Testis (tissue), 3 donors: Measurements from ENCODE around the gene EML4. TPM values are rescaled to one million over a fixed set of nuclear protein-coding genes. Genes with fewer than 3 reads are reported as not detected.

Experiments used
- DNase-seq: peaks from one replicate; pipeline ENCODE4 v3.0.0-alpha.2; 2019
- H3K27ac ChIP-seq, 2 donors: fragments of 200-600 bp; sonication (generic); one replicate each; pipeline ENCODE4 v1.5.1; 2019
- H3K27me3 ChIP-seq: fragments of 200-600 bp; sonication (generic); one replicate; pipeline ENCODE4 v1.5.1; 2019
- H3K36me3 ChIP-seq: fragments of 200-600 bp; sonication (generic); one replicate; pipeline ENCODE4 v1.5.1; 2017; ENCODE audit warnings: low read depth; ENCODE audit errors: missing control alignments
- H3K4me1 ChIP-seq: fragments of 200-600 bp; sonication (generic); one replicate; pipeline ENCODE4 v1.5.1; 2019
- H3K4me3 ChIP-seq, 2 donors: fragments of 200-600 bp; sonication (generic); one replicate each; pipeline ENCODE4 v1.5.1; 2017 to 2019
- H3K9me3 ChIP-seq: fragments of 200-600 bp; sonication (generic); one replicate; pipeline ENCODE4 v1.5.1; 2017
- POLR2A ChIP-seq: fragments of 450-650 bp; IDR thresholded peaks from one replicate; pipeline ENCODE4 v1.6.1; 2017; ENCODE audit warnings: antibody characterized with exemption, mild to moderate bottlenecking, moderate library complexity
- WGBS, 2 donors: methylation state at CpG; one replicate each; pipeline ENCODE4 v1.1.5; 2018; 5-methylcytosine and 5-hydroxymethylcytosine counted together
- intact Hi-C: fragments of 100-400 bp; cut with DNase I; formaldehyde crosslinking; loops from one replicate; pipeline ENCODE4 v1.15.1; 2023; ENCODE audit warnings: low total_unique reads
- polyA plus RNA-seq: library from polyadenylated mRNA; stranded (reverse); fragments of 350-450 nt; fragmentation: Illumina TruSeq; extraction: RNeasy Lipid Tissue Mini Kit (QIAGEN cat#74804); gene quantifications from one replicate; pipeline ENCODE4 v1.2.3, GENCODE V29; 2014; ENCODE audit warnings: low read depth, low replicate concordance; ENCODE audit not compliant: insufficient read depth
- total RNA-seq, 2 donors: library from RNA; depleted of rRNA; stranded (reverse); fragments of >200 nt; gene quantifications; one replicate each; pipeline ENCODE4 v1.2.3, GENCODE V29; 2016
- TF ChIP-seq, protein P1 (sequence below), 3 experiments: fragments of 450-650 bp in 2 of 3; fragments of 200-600 bp in 1 of 3; sonication (generic) in 1 of 3; IDR thresholded peaks; one replicate each; pipeline ENCODE4 v1.5.1; 2016 to 2019; ENCODE audit warnings: antibody characterized with exemption in 3 of 3, mild to moderate bottlenecking in 2 of 3, moderate library complexity in 1 of 3

Gene EML4
- total and polyA plus RNA-seq, 3 donors from 2014 or later, result 49.0 to 71.0 (median 67.1) TPM

GRCh38 chr2:42210203-42210602, 41.0 kb downstream of the EML4 start:
- intact Hi-C loops, result no loop called here
- Histone ChIP-seq H3K36me3 (no peaks in the 10 kb centered on the region), H3K4me1 (no peaks in the 10 kb centered on the region), H3K4me3 (no peak overlapping the region), H3K27me3 (no peaks in the 10 kb centered on the region), H3K9me3 (no peaks in the 10 kb centered on the region), H3K27ac (no peak overlapping the region)
- no peak for DNase-seq
- WGBS, 2 donors, result 86 to 97% methylated on average over 2 of the region's 2 CpGs
- TF ChIP-seq POLR2A, result no peak
- TF ChIP-seq, protein P1, sequence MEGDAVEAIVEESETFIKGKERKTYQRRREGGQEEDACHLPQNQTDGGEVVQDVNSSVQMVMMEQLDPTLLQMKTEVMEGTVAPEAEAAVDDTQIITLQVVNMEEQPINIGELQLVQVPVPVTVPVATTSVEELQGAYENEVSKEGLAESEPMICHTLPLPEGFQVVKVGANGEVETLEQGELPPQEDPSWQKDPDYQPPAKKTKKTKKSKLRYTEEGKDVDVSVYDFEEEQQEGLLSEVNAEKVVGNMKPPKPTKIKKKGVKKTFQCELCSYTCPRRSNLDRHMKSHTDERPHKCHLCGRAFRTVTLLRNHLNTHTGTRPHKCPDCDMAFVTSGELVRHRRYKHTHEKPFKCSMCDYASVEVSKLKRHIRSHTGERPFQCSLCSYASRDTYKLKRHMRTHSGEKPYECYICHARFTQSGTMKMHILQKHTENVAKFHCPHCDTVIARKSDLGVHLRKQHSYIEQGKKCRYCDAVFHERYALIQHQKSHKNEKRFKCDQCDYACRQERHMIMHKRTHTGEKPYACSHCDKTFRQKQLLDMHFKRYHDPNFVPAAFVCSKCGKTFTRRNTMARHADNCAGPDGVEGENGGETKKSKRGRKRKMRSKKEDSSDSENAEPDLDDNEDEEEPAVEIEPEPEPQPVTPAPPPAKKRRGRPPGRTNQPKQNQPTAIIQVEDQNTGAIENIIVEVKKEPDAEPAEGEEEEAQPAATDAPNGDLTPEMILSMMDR (IDR thresholded peaks at IDR 0.05), result no peak

DNA sequence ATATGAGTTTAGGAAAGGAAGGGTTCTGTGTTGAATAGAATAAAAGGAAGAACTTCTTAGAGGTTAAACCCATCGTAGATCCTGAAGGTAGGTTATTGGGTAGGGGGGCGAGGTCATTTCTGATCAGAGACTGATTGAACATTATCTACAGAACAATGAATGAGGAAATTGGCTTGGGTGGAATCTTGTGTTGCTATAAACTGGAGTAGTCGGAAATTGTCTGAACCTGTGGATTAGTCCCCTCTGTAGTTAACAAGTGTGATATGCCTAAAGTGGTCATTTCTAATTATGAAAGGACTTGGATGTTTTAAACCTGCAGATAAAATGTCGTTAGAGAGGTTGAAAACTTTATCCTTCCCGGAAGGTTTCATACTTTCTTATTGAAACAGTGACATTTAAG, 42.1 kb downstream of the EML4 start:
- WGBS, 2 donors, result 86 to 95% methylated on average over 5 of the region's 5 CpGs
- intact Hi-C loops, result no loop called here
- no peaks in the 10 kb centered on the region for H3K9me3 ChIP-seq
- no peaks in the 10 kb centered on the region for H3K36me3 ChIP-seq
- H3K27ac ChIP-seq, result no peak overlapping the region
- no peaks in the 10 kb centered on the region for H3K4me1 ChIP-seq
- TF ChIP-seq, protein P1 (IDR thresholded peaks at IDR 0.05), result no peak
- no peak for TF ChIP-seq POLR2A
- no peak for DNase-seq
- H3K27me3 ChIP-seq, result no peaks in the 10 kb centered on the region
- no peak overlapping the region for H3K4me3 ChIP-seq

GRCh38 chr2:42214669-42215068, 45.5 kb downstream of the EML4 start:
- no peak for TF ChIP-seq POLR2A
- TF ChIP-seq, protein P1 (IDR thresholded peaks at IDR 0.05), result no peak
- no peaks in the 10 kb centered on the region for H3K9me3 ChIP-seq
- H3K4me3 ChIP-seq, result no peak overlapping the region
- H3K27me3 ChIP-seq, result no peaks in the 10 kb centered on the region
- H3K36me3 ChIP-seq, result no peaks in the 10 kb centered on the region
- WGBS, 2 donors, result 94 to 95% methylated on average over 4 of the region's 4 CpGs
- no peak for DNase-seq
- no peak overlapping the region for H3K27ac ChIP-seq
- intact Hi-C loops, result no loop called here
- no peaks in the 10 kb centered on the region for H3K4me1 ChIP-seq

GRCh38 chr2:42216694-42217093, 47.5 kb downstream of the EML4 start:
- no peak for DNase-seq
- Histone ChIP-seq H3K36me3 (no peaks in the 10 kb centered on the region), H3K27me3 (no peaks in the 10 kb centered on the region), H3K9me3 (no peaks in the 10 kb centered on the region), H3K27ac (no peak overlapping the region), H3K4me1 (no peaks in the 10 kb centered on the region), H3K4me3 (no peak overlapping the region)
- intact Hi-C loops, result no loop called here
- TF ChIP-seq POLR2A, result no peak
- TF ChIP-seq, protein P1 (IDR thresholded peaks at IDR 0.05), result no peak

GRCh38 chr2:42217307-42217706, 48.2 kb downstream of the EML4 start:
- 89 to 92% methylated on average over 3 of the region's 3 CpGs for WGBS, 2 donors
- H3K4me3 ChIP-seq, result no peak overlapping the region
- no peak overlapping the region for H3K27ac ChIP-seq
- intact Hi-C loops, result no loop called here
- H3K36me3 ChIP-seq, result no peaks in the 10 kb centered on the region
- TF ChIP-seq, protein P1 (IDR thresholded peaks at IDR 0.05), result no peak
- no peak for TF ChIP-seq POLR2A
- H3K9me3 ChIP-seq, result no peaks in the 10 kb centered on the region
- no peaks in the 10 kb centered on the region for H3K27me3 ChIP-seq
- no peaks in the 10 kb centered on the region for H3K4me1 ChIP-seq
- no peak for DNase-seq
